GM21447 (cell line): ENCODE data around the gene INVS.
"Not testable (repeated sequence)": the region's sequence is repeated elsewhere in the genome, so short reads cannot be mapped to it uniquely, and the experiment has no call there.

Source experiments
- ATAC-seq: cut with Tn5 transposase; IDR thresholded peaks from one replicate; pipeline ENCODE4 v1.9.1; 2021; ENCODE audit not compliant: unreplicated experiment

INVS gene

GRCh38 chr9:100308965-100309564 is 210.0 kb downstream of the INVS start:
- ATAC-seq = no peak

GRCh38 chr9:100309992-100310391 is 210.9 kb downstream of the INVS start:
- no peak for ATAC-seq

GRCh38 chr9:100315561-100315960 is 216.5 kb downstream of the INVS start:
- no peak for ATAC-seq

GRCh38 chr9:100317706-100318105 is 218.7 kb downstream of the INVS start:
- no peak for ATAC-seq

- no peak for ATAC-seq
These were observed 224.0 kb downstream of the INVS start for GRCh38 chr9:100322954-100323536.

- no peak for ATAC-seq
These were observed 225.7 kb downstream of the INVS start for GRCh38 chr9:100324594-100325200.

- not testable (repeated sequence) for ATAC-seq
These were observed 239.7 kb downstream of the INVS start for GRCh38 chr9:100338736-100339135.

GRCh38 chr9:100340224-100340623 is 241.2 kb downstream of the INVS start:
- ATAC-seq = no peak

- no peak for ATAC-seq
These were observed 242.8 kb downstream of the INVS start for GRCh38 chr9:100341889-100342288.

- ATAC-seq = no peak
These were observed 247.8 kb downstream of the INVS start for GRCh38 chr9:100346836-100347235.

- ATAC-seq = no peak
These were observed 251.1 kb downstream of the INVS start for GRCh38 chr9:100350188-100350587.
